Prostate gland (tissue), 2 donors: Measurements from ENCODE around the gene EPS8L1.

Source experiments
- POLR2AphosphoS5 ChIP-seq: sonication (generic); formaldehyde crosslinking; IDR thresholded peaks from one replicate; pipeline ENCODE4 v1.6.1; 2017; ENCODE audit warnings: antibody characterized with exemption
- TF ChIP-seq, protein P1 (sequence below), 4 experiments: fragments of 200-600 bp in 2 of 4; fragments of 450-650 bp in 2 of 4; sonication (generic) in 2 of 4; IDR thresholded peaks; 1 replicate in 3 of 4; 2 replicates in 1 of 4; pipeline ENCODE4 v1.5.1; 2016 to 2019; ENCODE audit warnings: antibody characterized with exemption in 4 of 4, mild to moderate bottlenecking in 2 of 4, moderate library complexity in 2 of 4

DNA sequence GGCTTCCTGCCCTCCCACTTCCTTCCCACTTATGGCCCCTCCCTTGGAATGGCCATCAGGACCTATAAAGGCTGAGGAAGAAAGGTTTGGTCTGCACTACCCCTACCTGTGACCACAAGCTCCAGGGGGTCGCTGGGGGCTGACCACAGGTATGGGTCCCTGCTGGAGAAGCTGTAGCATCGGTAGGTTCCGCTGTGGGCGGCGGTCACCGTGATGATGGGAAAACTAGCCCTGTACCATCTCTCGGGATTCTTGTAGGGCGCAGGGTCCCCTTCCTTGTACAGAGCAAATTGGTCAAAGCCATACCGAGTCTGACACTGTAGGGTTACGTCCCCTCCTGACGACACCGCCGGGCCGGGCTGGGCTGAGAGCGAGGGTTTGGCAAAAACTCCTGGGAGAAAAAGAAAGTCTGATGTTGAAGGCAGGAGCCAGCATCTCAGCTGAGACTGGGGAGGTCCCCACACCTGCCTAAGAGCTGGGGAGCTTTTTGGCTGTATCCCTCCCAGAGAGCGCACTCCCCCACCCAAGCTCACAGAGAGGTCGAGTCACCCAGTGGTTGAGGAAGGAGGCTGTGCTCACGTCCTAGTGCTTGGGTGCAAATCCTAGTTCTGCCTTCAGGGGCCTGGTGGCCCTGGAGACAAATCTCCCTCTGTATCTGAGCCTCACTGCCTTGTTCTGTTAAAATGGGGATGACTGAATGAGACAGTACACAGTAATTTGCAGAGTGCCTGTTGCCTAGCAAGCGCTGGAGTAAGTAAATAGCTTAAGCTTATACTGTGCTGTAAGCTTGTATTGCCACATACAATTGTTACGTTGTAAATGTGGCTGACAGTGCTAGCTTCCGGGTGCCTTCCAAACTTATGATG is 48.0 kb upstream of the EPS8L1 start:
- peak; percentile 26 for TF ChIP-seq POLR2AphosphoS5
- TF ChIP-seq, protein P1, sequence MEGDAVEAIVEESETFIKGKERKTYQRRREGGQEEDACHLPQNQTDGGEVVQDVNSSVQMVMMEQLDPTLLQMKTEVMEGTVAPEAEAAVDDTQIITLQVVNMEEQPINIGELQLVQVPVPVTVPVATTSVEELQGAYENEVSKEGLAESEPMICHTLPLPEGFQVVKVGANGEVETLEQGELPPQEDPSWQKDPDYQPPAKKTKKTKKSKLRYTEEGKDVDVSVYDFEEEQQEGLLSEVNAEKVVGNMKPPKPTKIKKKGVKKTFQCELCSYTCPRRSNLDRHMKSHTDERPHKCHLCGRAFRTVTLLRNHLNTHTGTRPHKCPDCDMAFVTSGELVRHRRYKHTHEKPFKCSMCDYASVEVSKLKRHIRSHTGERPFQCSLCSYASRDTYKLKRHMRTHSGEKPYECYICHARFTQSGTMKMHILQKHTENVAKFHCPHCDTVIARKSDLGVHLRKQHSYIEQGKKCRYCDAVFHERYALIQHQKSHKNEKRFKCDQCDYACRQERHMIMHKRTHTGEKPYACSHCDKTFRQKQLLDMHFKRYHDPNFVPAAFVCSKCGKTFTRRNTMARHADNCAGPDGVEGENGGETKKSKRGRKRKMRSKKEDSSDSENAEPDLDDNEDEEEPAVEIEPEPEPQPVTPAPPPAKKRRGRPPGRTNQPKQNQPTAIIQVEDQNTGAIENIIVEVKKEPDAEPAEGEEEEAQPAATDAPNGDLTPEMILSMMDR (IDR thresholded peaks at IDR 0.05), result no peak
